Mesothelial cell of epicardium (in vitro differentiated cells): ENCODE results near the gene VPS45. TPM values are rescaled to one million over a fixed set of nuclear protein-coding genes. Genes with fewer than 3 reads are reported as not detected.
"Not testable (repeated sequence)": the region's sequence is repeated elsewhere in the genome, so short reads cannot be mapped to it uniquely, and the experiment has no call there.

Source experiments
- DNase-seq, 2 experiments: peaks; one replicate each; pipeline ENCODE4 v3.0.0; 2021; ENCODE audit warnings: low spot score in 2 of 2; ENCODE audit not compliant: unreplicated experiment in 2 of 2
- H3K27ac Mint-ChIP-seq: 2 replicates; pipeline ENCODE4 v1.8.0; 2021; ENCODE audit warnings: mixed read lengths
- H3K27me3 Mint-ChIP-seq: 2 replicates; pipeline ENCODE4 v1.8.0; 2021; ENCODE audit warnings: low read depth, mixed read lengths
- H3K36me3 Mint-ChIP-seq: 2 replicates; pipeline ENCODE4 v1.8.0; 2021; ENCODE audit warnings: mixed read lengths
- H3K4me1 Mint-ChIP-seq: 2 replicates; pipeline ENCODE4 v1.8.0; 2021; ENCODE audit warnings: mixed read lengths
- H3K4me3 Mint-ChIP-seq: 2 replicates; pipeline ENCODE4 v1.8.0; 2021; ENCODE audit warnings: mild to moderate bottlenecking, moderate library complexity, mixed read lengths
- H3K9me3 Mint-ChIP-seq: 2 replicates; pipeline ENCODE4 v1.8.0; 2021; ENCODE audit warnings: mixed read lengths
- total RNA-seq: library from RNA; stranded (reverse); gene quantifications from 3 replicates; pipeline ENCODE4 v1.2.1, GENCODE V29; 2021
- TF ChIP-seq, protein P1 (sequence below): fragments of 200-600 bp; sonication (generic); IDR thresholded peaks from one replicate; pipeline ENCODE4 v1.5.0; 2021; ENCODE audit warnings: antibody characterized with exemption; ENCODE audit not compliant: unreplicated experiment

VPS45 gene
- total RNA-seq, 1 donor from 2014 or later = 56.5 TPM

DNA sequence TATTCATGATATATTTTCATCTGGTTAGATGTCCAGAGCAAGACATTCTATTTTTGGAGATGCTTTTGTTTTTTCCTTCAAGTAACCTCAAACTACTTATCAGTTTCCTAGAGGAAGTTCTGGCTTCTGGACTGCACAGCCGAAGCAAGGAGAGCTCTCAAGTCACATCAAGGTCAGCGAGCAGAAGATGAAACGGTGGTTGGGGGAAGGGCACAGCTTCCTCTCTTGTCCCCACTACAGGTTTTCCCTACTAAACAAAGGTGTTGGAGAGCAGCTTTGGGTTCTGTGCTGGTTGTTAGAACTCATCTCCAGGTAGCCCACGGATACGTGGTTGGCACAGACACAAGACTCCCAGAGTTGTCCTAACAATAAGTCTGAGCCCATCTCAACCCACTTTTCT, 77.0 kb downstream of the VPS45 start:
- H3K36me3 Mint-ChIP-seq = peaks cover 2% of the 10 kb centered on the region
- H3K4me3 Mint-ChIP-seq = no peak overlapping the region
- no peak for DNase-seq
- TF ChIP-seq, protein P1, sequence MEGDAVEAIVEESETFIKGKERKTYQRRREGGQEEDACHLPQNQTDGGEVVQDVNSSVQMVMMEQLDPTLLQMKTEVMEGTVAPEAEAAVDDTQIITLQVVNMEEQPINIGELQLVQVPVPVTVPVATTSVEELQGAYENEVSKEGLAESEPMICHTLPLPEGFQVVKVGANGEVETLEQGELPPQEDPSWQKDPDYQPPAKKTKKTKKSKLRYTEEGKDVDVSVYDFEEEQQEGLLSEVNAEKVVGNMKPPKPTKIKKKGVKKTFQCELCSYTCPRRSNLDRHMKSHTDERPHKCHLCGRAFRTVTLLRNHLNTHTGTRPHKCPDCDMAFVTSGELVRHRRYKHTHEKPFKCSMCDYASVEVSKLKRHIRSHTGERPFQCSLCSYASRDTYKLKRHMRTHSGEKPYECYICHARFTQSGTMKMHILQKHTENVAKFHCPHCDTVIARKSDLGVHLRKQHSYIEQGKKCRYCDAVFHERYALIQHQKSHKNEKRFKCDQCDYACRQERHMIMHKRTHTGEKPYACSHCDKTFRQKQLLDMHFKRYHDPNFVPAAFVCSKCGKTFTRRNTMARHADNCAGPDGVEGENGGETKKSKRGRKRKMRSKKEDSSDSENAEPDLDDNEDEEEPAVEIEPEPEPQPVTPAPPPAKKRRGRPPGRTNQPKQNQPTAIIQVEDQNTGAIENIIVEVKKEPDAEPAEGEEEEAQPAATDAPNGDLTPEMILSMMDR = no peak
- no peaks in the 10 kb centered on the region for H3K27me3 Mint-ChIP-seq
- H3K9me3 Mint-ChIP-seq = no peaks in the 10 kb centered on the region
- H3K27ac Mint-ChIP-seq = peak overlapping the region; percentile 57
- peaks cover 47% of the 10 kb centered on the region for H3K4me1 Mint-ChIP-seq

DNA sequence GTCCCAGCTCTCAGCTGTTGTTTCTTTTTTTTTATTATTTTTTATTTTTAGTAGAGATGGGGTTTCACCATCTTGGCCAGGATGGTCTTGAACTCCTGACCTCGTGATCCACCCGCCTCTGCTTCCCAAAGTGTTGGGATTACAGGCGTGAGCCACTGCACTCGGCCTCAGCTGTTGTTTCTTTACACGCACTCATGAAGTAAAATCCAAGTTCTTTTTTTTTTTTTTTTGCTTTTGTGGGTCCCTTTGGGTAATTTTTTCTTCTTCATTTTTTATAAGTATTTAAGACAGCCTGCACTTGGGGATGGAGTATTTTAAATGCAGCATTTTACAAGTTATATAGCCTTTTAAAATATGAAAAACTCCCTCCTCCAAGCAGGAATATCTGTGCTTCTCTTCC, 78.4 kb downstream of the VPS45 start:
- H3K9me3 Mint-ChIP-seq, H3K36me3 Mint-ChIP-seq, H3K27me3 Mint-ChIP-seq, H3K4me3 Mint-ChIP-seq, DNase-seq, H3K27ac Mint-ChIP-seq: not testable (repeated sequence)
- peaks cover 49% of the 10 kb centered on the region for H3K4me1 Mint-ChIP-seq

DNA sequence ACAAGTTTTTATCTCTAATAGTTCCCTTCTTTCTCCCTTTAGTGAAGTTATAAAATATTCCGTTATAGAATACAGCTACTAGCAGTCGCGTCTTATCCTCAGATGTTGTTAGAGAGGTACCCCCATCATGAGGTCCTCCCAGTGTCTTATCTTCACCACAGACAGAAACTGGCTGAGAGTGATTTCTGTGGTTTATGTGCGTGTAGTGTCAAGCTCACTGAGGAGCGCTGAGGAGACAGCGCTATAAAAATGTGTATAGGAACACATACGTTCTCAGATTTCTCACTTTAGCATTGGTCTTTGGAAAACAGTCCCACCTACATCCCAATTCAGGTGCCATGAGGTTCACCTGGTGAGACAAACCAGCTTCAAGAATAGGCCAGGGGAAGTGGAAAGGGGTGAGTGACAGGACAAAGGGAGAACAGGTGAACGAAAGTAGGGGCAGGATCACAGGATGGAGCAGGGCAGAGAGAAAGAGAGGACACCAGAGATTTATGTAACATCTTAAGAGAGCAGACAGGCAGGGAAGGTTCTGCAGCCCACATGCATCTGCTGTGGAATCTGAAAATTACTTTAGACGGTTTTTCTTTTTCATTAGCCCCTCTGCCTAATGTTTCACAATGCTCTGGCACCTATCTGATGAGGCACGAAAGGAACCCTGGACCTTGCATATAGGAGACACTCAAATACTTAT, 79.4 kb downstream of the VPS45 start:
- H3K27me3 Mint-ChIP-seq = no peaks in the 10 kb centered on the region
- H3K27ac Mint-ChIP-seq = peak overlapping the region; percentile 28
- H3K36me3 Mint-ChIP-seq = no peaks in the 10 kb centered on the region
- TF ChIP-seq, protein P1 = no peak
- peaks cover 54% of the 10 kb centered on the region for H3K4me1 Mint-ChIP-seq
- no peaks in the 10 kb centered on the region for H3K9me3 Mint-ChIP-seq
- no peak overlapping the region for H3K4me3 Mint-ChIP-seq
- no peak for DNase-seq

DNA sequence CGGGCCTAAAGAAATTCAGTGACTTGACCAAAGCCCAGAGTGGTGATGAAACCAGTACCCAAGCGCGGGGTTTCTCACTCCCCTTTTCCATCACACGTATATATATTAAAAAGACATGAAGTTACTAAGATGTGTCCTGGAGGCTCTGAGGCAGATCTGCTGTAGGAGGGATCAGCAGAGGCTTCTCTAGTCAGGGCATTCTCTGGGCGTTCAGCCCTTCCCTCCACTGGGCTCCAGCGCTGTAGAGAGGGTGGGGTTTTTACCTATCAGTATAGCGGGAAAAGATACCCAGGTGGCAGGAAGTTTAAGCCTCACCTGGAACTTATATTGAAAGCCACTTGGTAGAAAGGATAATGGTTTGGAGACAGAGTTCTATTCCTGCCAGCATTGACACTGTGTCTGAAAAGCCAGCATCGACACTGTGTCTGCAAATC, 81.3 kb downstream of the VPS45 start:
- Mint-ChIP-seq H3K27ac (peak overlapping the region; percentile 97), H3K36me3 (peaks cover 9% of the 10 kb centered on the region), H3K27me3 (no peaks in the 10 kb centered on the region), H3K4me3 (peak overlapping the region; percentile 92), H3K4me1 (peaks cover 62% of the 10 kb centered on the region), H3K9me3 (no peaks in the 10 kb centered on the region)
- no peak for DNase-seq
- TF ChIP-seq, protein P1 = no peak

DNA sequence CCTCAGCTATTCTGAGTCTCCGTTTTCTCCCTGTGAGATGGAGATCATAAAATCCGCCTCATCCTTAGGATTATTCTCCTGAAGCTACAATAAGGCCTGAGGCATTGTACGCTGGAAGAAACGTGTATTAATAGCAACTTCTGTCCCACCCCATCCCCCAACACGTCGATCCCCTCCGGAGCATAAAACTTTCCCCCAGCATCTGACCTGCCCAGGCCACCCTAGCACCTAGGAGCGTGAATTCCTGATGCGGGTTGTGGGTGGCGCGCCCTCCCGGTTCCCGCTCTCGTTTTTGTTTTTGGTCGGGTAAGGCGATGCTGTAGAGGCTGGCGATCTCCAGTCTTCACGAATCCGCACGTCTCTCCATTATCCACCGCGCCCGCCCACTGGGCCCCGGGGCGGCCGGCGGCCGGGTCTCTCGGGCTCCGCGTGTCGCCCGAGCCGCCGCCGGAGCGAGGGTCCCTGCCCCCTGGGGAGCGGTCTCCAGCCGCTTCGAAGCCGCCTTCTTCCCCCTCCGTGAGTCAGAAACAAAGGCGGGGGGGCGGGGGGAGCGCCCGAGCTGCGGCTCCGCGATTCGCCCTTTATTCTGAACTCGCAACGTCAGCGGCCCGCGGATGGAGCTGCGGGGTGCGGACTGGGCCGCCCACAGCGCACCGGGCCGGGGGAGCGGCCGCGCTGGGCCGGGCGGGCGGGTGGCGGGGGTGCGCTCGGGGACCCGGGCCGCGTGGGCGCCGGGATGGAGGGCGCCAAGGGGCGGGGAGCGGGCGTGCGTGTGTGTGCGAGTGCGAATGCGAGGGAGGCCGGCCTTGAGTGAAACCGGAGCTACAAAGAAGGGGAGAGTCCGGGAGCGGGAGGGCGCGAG, 81.9 kb downstream of the VPS45 start, which contains the start of gene PLEKHO1:
PLEKHO1 (plus strand) TSS at position 646 of the 862 bp plus-strand sequence. CDS start 342 bp downstream, outside the sequence.
- TF ChIP-seq, protein P1 = no peak
- H3K36me3 Mint-ChIP-seq = peaks cover 15% of the 10 kb centered on the region
- H3K4me1 Mint-ChIP-seq = peaks cover 66% of the 10 kb centered on the region
- H3K27ac Mint-ChIP-seq = peak within 1 kb of the TSS; percentile 97
- no peaks in the 10 kb centered on the region for H3K27me3 Mint-ChIP-seq
- no peaks in the 10 kb centered on the region for H3K9me3 Mint-ChIP-seq
- DNase-seq = peak; percentile 55 to 73
- peak within 1 kb of the TSS; percentile 92 for H3K4me3 Mint-ChIP-seq
